HAP-1 (cell line): ENCODE measurements around the gene ARAP3.

ENCODE experiments used
- DNase-seq, 2 experiments: peaks; one replicate each; pipeline ENCODE4 v3.0.0-alpha.2; 2016 to 2020; ENCODE audit warnings: low spot score in 2 of 2
- H3K27me3 ChIP-seq: fragments of 250-450 bp; sonication (Bioruptor Pico); 2 replicates; pipeline ENCODE4 v1.5.1; 2020; ENCODE audit warnings: low read depth, mild to moderate bottlenecking, moderate library complexity
- H3K36me3 ChIP-seq: fragments of 250-450 bp; sonication (Bioruptor Pico); replicated peaks from 2 replicates; pipeline ENCODE4 v1.5.1; 2020; ENCODE audit warnings: mild to moderate bottlenecking
- H3K4me1 ChIP-seq: fragments of 250-450 bp; sonication (Bioruptor Pico); 2 replicates; pipeline ENCODE4 v1.5.1; 2020; ENCODE audit warnings: mild to moderate bottlenecking
- H3K4me3 ChIP-seq: fragments of 250-450 bp; sonication (Bioruptor Pico); 2 replicates; pipeline ENCODE4 v1.5.1; 2020; ENCODE audit warnings: mild to moderate bottlenecking, moderate library complexity
- H3K9me3 ChIP-seq: fragments of 250-450 bp; sonication (Bioruptor Pico); 2 replicates; pipeline ENCODE4 v1.5.1; 2020; ENCODE audit warnings: mild to moderate bottlenecking, moderate library complexity
- in situ Hi-C: fragments of 300-500 bp; cut with MboI; formaldehyde crosslinking; loops from 3 replicates; pipeline ENCODE4 v1.14.3; 2020; ENCODE audit warnings: low sequenced_read_pairs, inconsistent platforms, mixed read lengths

ARAP3 gene

GRCh38 chr5:141692919-141693725, 11.1 kb upstream of the ARAP3 start:
- H3K4me1 ChIP-seq = peaks cover 3% of the 10 kb centered on the region; the same call in 1 of the 2 replicates
- in situ Hi-C loops = loop anchor here (5.0 to 25.0 kb wide), 2 partner anchors 264 to 444 kb away; partner anchors contain the start of gene PCDH12

GRCh38 chr5:141692533-141692888, 10.5 kb upstream of the ARAP3 start:
- Histone ChIP-seq H3K4me1 (peaks cover 3% of the 10 kb centered on the region; the same call in 1 of the 2 replicates), H3K36me3 (no peaks in the 10 kb centered on the region), H3K27me3 (peaks cover 9% of the 10 kb centered on the region), H3K4me3 (peak overlapping the region; percentile 28), H3K9me3 (no peaks in the 10 kb centered on the region)
- DNase-seq = no peak
- in situ Hi-C loops = loop anchor here (5.0 to 25.0 kb wide), 2 partner anchors 265 to 445 kb away; partner anchors contain the start of gene PCDH12

More at GRCh38 chr5:141692919-141693725, 11.1 kb upstream of the ARAP3 start:
- no peaks in the 10 kb centered on the region for H3K36me3 ChIP-seq
- peaks cover 9% of the 10 kb centered on the region for H3K27me3 ChIP-seq
- H3K4me3 ChIP-seq = no peak overlapping the region
- H3K9me3 ChIP-seq = no peaks in the 10 kb centered on the region
- DNase-seq = no peak

- in situ Hi-C loops = loop anchor here (5.0 to 25.0 kb wide), 2 partner anchors 265 to 445 kb away; partner anchors contain the start of gene PCDH12
- Histone ChIP-seq H3K9me3 (no peaks in the 10 kb centered on the region), H3K4me3 (peak overlapping the region; percentile 28), H3K27me3 (peaks cover 9% of the 10 kb centered on the region), H3K36me3 (no peaks in the 10 kb centered on the region), H3K4me1 (peaks cover 3% of the 10 kb centered on the region; the same call in 1 of the 2 replicates)
- peak; percentile 78 to 92 for DNase-seq
Observed at GRCh38 chr5:141691867-141692532, 10.0 kb upstream of the ARAP3 start.

- DNase-seq = no peak
- H3K27me3 ChIP-seq = peaks cover 9% of the 10 kb centered on the region
- H3K4me3 ChIP-seq = no peak overlapping the region
- H3K4me1 ChIP-seq = peaks cover 3% of the 10 kb centered on the region; the same call in 1 of the 2 replicates
- no peaks in the 10 kb centered on the region for H3K9me3 ChIP-seq
- H3K36me3 ChIP-seq = no peaks in the 10 kb centered on the region
- in situ Hi-C loops = loop anchor here (5.0 to 25.0 kb wide), 2 partner anchors 266 to 446 kb away; partner anchors contain the start of gene PCDH12
Observed at GRCh38 chr5:141691286-141691866, 9.3 kb upstream of the ARAP3 start.

- no peak for DNase-seq
- H3K36me3 ChIP-seq = no peaks in the 10 kb centered on the region
- H3K27me3 ChIP-seq = peaks cover 8% of the 10 kb centered on the region
- H3K9me3 ChIP-seq = no peaks in the 10 kb centered on the region
- H3K4me1 ChIP-seq = peaks cover 11% of the 10 kb centered on the region; the same call in 1 of the 2 replicates
- no peak overlapping the region for H3K4me3 ChIP-seq
- in situ Hi-C loops = loop anchor here (25.0 kb wide), 1 partner anchor 450 kb away; no protein-coding TSS in a partner anchor
Observed at GRCh38 chr5:141686648-141687416, 4.8 kb upstream of the ARAP3 start.

- H3K9me3 ChIP-seq = no peaks in the 10 kb centered on the region
- peaks cover 4% of the 10 kb centered on the region; the same call in 1 of the 2 replicates for H3K27me3 ChIP-seq
- no peak for DNase-seq
- no peak overlapping the region for H3K4me3 ChIP-seq
- in situ Hi-C loops = loop anchor here (25.0 kb wide), 1 partner anchor 452 kb away; no protein-coding TSS in a partner anchor
- peaks cover 22% of the 10 kb centered on the region for H3K4me1 ChIP-seq
- no peaks in the 10 kb centered on the region for H3K36me3 ChIP-seq
Observed at GRCh38 chr5:141685591-141685990, 3.6 kb upstream of the ARAP3 start.

- peaks cover 23% of the 10 kb centered on the region for H3K4me1 ChIP-seq
- DNase-seq = no peak
- no peaks in the 10 kb centered on the region for H3K27me3 ChIP-seq
- no peaks in the 10 kb centered on the region for H3K36me3 ChIP-seq
- H3K9me3 ChIP-seq = no peaks in the 10 kb centered on the region
- in situ Hi-C loops = loop anchor here (25.0 kb wide), 1 partner anchor 454 kb away; no protein-coding TSS in a partner anchor
- H3K4me3 ChIP-seq = no peak overlapping the region
Observed at GRCh38 chr5:141683596-141684141, 1.6 kb upstream of the ARAP3 start.

GRCh38 chr5:141681295-141681694, 735 bp downstream of the ARAP3 start:
- Histone ChIP-seq H3K9me3 (no peaks in the 10 kb centered on the region), H3K36me3 (no peaks in the 10 kb centered on the region), H3K4me3 (peak overlapping the region; percentile 35), H3K4me1 (peaks cover 23% of the 10 kb centered on the region), H3K27me3 (no peaks in the 10 kb centered on the region)
- no peak for DNase-seq
- in situ Hi-C loops = loop anchor here (25.0 kb wide), 1 partner anchor 456 kb away; no protein-coding TSS in a partner anchor

- H3K36me3 ChIP-seq = no peaks in the 10 kb centered on the region
- H3K27me3 ChIP-seq = no peaks in the 10 kb centered on the region
- peak overlapping the region; percentile 35 for H3K4me3 ChIP-seq
- in situ Hi-C loops = loop anchor here (25.0 kb wide), 1 partner anchor 457 kb away; no protein-coding TSS in a partner anchor
- DNase-seq = peak; percentile 58 to 80
- peaks cover 23% of the 10 kb centered on the region for H3K4me1 ChIP-seq
- no peaks in the 10 kb centered on the region for H3K9me3 ChIP-seq
Observed at GRCh38 chr5:141680751-141681201, 1.3 kb downstream of the ARAP3 start.

- no peak for DNase-seq
- H3K27me3 ChIP-seq = no peaks in the 10 kb centered on the region
- no peak overlapping the region for H3K4me3 ChIP-seq
- H3K36me3 ChIP-seq = no peaks in the 10 kb centered on the region
- in situ Hi-C loops = loop anchor here (25.0 kb wide), 1 partner anchor 457 kb away; no protein-coding TSS in a partner anchor
- no peaks in the 10 kb centered on the region for H3K9me3 ChIP-seq
- H3K4me1 ChIP-seq = peaks cover 25% of the 10 kb centered on the region
Observed at GRCh38 chr5:141680178-141680577, 1.9 kb downstream of the ARAP3 start.

- no peaks in the 10 kb centered on the region for H3K9me3 ChIP-seq
- H3K4me1 ChIP-seq = peaks cover 25% of the 10 kb centered on the region
- in situ Hi-C loops = loop anchor here (25.0 kb wide), 1 partner anchor 460 kb away; no protein-coding TSS in a partner anchor
- peak in 1 of 2 experiments; percentile 66 for DNase-seq
- no peaks in the 10 kb centered on the region; the same call in 1 of the 2 replicates for H3K36me3 ChIP-seq
- H3K27me3 ChIP-seq = no peaks in the 10 kb centered on the region
- H3K4me3 ChIP-seq = no peak overlapping the region
Observed at GRCh38 chr5:141677415-141677814, 4.6 kb downstream of the ARAP3 start.

- Histone ChIP-seq H3K4me3 (no peak overlapping the region), H3K36me3 (no peaks in the 10 kb centered on the region; the same call in 1 of the 2 replicates), H3K27me3 (no peaks in the 10 kb centered on the region), H3K4me1 (peaks cover 12% of the 10 kb centered on the region), H3K9me3 (no peaks in the 10 kb centered on the region)
- in situ Hi-C loops = loop anchor here (25.0 kb wide), 1 partner anchor 462 kb away; no protein-coding TSS in a partner anchor
- no peak for DNase-seq
Observed at GRCh38 chr5:141675672-141676071, 6.4 kb downstream of the ARAP3 start.
